KOPT-K1 (cell line): Measurements from ENCODE around the gene METTL27.
"Not testable (repeated sequence)": the region's sequence is repeated elsewhere in the genome, so short reads cannot be mapped to it uniquely, and the experiment has no call there.

Experiments
- H3K27ac ChIP-seq: fragments of 200-600 bp; sonication (generic); 2 replicates; pipeline ENCODE4 v1.5.1; 2016; ENCODE audit warnings: antibody characterized with exemption, mild to moderate bottlenecking, low read depth, low read length; ENCODE audit not compliant: poor library complexity, severe bottlenecking
- H3K36me3 ChIP-seq: fragments of 200-600 bp; sonication (generic); 2 replicates; pipeline ENCODE4 v1.5.1; 2017; ENCODE audit warnings: antibody characterized with exemption, mild to moderate bottlenecking, low read length, moderate library complexity; ENCODE audit not compliant: insufficient read depth
- H3K9me3 ChIP-seq: fragments of 200-600 bp; sonication (generic); 2 replicates; pipeline ENCODE4 v1.5.1; 2017; ENCODE audit warnings: antibody characterized with exemption, low read length, mild to moderate bottlenecking; ENCODE audit not compliant: insufficient read depth, poor library complexity, severe bottlenecking

Gene METTL27

DNA sequence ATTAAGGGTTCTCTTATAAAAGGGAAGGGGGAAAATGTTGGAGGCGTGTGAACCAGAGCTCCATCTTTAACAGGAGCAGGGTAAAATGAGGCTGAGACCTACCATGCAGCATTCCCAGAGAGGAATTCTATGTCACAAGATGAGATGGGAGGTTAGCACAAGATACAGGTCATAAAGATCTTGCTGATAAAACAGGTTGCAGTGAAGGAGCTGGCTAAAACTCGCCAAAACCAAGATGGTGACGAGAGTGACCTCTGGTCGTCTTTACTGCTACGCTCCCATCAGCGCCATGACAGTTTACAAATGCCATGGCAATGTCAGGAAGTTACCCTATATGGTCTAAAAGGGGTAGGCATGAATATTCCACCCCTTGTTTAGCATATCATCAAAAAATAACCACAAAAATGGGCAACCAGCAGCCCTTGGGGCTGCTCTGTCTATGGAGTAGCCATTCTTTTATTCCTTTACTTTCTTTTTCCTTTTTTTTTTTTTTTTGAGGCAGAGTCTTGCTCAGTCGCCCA, 51.1 kb downstream of the METTL27 start:
- peaks cover 41% of the 10 kb centered on the region for H3K9me3 ChIP-seq
- not testable (repeated sequence) for H3K36me3 ChIP-seq

DNA sequence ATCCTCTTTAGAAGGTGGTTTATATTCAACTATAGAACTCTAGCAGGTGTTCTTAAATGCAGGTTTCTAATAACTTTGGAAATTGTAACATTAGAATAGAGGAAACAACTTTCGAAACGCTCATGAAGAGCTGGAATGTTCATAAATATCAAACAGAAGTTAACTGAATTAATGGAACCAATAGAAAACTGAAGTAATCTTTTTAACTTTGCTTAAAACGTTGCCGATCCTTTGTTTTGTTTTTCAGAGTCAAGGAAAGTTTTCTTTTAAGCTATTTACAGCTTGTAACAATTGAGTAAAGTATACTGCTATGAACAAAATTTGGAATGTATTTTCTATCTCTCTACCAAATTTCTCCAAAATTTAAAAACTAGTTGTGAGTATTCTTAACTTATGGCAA, 53.3 kb downstream of the METTL27 start:
- Histone ChIP-seq H3K9me3 (peaks cover 41% of the 10 kb centered on the region), H3K36me3 (no peaks in the 10 kb centered on the region), H3K27ac (no peak overlapping the region)

More for the DNA sequence above, 51.1 kb downstream of the METTL27 start:
- H3K27ac ChIP-seq = not testable (repeated sequence)

DNA sequence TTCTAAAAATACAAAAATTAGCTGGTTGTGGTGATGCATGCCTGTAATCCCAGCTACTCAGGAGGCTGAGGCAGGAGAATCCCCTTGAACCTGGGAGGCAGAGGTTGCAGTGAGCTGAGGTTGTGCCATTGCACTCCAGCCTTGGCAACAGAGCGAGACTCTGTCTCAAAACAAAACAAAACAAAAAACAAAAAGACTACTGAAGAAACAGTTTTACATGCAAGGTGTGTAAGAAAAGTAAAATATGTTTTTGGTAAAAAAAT, 54.6 kb downstream of the METTL27 start:
- H3K27ac ChIP-seq, H3K36me3 ChIP-seq: not testable (repeated sequence)
- H3K9me3 ChIP-seq = peaks cover 41% of the 10 kb centered on the region

DNA sequence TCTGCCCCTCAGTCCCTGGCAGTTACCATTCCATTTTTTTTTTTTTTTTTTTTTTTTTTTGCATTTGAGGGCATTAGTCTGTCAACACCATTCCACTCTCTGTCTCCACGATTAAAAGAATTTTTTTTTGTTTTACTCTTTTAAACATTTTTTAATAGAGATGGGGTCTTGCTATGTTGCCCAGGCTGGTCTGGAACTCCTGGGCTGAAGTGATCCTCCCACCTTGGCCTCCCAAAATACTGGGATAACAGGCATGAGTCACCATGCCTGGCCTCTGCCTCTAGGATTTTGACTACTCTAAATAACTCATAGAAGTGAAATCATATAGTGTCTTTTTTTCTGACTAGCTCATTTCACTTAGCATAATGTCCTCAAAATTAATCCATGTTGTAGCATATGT, 55.7 kb downstream of the METTL27 start:
- Histone ChIP-seq H3K36me3 (no peaks in the 10 kb centered on the region), H3K9me3 (peaks cover 41% of the 10 kb centered on the region), H3K27ac (no peak overlapping the region)
